Natural killer cell treated with Interleukin-12 subunit alpha and Interleukin-12 subunit beta and Interleukin-15 and Interleukin-18, amount 100 ng/mL, for 72 hours (primary cell): Measurements from ENCODE around the gene HLA-DRA. TPM values are rescaled to one million over a fixed set of nuclear protein-coding genes. Genes with fewer than 3 reads are reported as not detected.
"Not testable (repeated sequence)": the region's sequence is repeated elsewhere in the genome, so short reads cannot be mapped to it uniquely, and the experiment has no call there.

Source experiments
- ATAC-seq, 2 donors: fragments of 150-1000 bp; cut with Tn5 transposase in 1 of 2; sonication (Bioruptor Pico), chemical (Tn5 transposase) in 1 of 2; 2 replicates each; pipeline ENCODE4 v1.10.0; 2021
- DNase-seq: peaks from one replicate; pipeline ENCODE4 v3.0.0; 2022; ENCODE audit warnings: low spot score
- H3K27ac Mint-ChIP-seq, 2 donors: 1 replicate in 1 of 2; 2 replicates in 1 of 2; pipeline ENCODE4 v1.8.0; 2022; ENCODE audit warnings: mixed read lengths in 2 of 2, mild to moderate bottlenecking in 1 of 2, moderate library complexity in 1 of 2
- H3K27me3 Mint-ChIP-seq, 2 donors: 1 replicate in 1 of 2; 2 replicates in 1 of 2; pipeline ENCODE4 v1.8.0; 2022; ENCODE audit warnings: mixed read lengths in 2 of 2
- H3K36me3 Mint-ChIP-seq: one replicate; pipeline ENCODE4 v1.8.0; 2022; ENCODE audit warnings: mixed read lengths
- H3K4me1 Mint-ChIP-seq, 2 donors: 1 replicate in 1 of 2; 2 replicates in 1 of 2; pipeline ENCODE4 v1.8.0; 2022; ENCODE audit warnings: low read depth in 2 of 2, mixed read lengths in 2 of 2, mild to moderate bottlenecking in 1 of 2
- H3K4me3 Mint-ChIP-seq: one replicate; pipeline ENCODE4 v1.8.0; 2022; ENCODE audit warnings: mixed read lengths
- H3K9me3 Mint-ChIP-seq: 2 replicates; pipeline ENCODE4 v1.8.0; 2022; ENCODE audit warnings: mixed read lengths
- total RNA-seq, 2 donors: library from RNA; stranded (reverse); gene quantifications; one replicate each; pipeline ENCODE4 v1.2.3, GENCODE V29; 2022

The HLA-DRA gene
- total RNA-seq, 2 donors from 2014 or later, result 28.4 to 184 TPM

GRCh38 chr6:32413427-32414047, 26.1 kb upstream of the HLA-DRA start:
- Mint-ChIP-seq H3K4me1 (peaks cover 7 to 15% of the 10 kb centered on the region in 2 donors), H3K27me3 (peaks cover 30 to 50% of the 10 kb centered on the region in 2 donors), H3K27ac (peak overlapping the region in 1 of 2 donors; percentile 12), H3K36me3 (no peaks in the 10 kb centered on the region), H3K9me3 (no peaks in the 10 kb centered on the region), H3K4me3 (no peak overlapping the region)
- peak; percentile 81 for DNase-seq
- peak; percentile 84 to 89 for ATAC-seq

GRCh38 chr6:32415521-32416019, 24.1 kb upstream of the HLA-DRA start:
- DNase-seq (peak; percentile 83), ATAC-seq (peak; percentile 62 to 73)
- Mint-ChIP-seq H3K27me3 (peaks cover 39 to 63% of the 10 kb centered on the region in 2 donors), H3K4me1 (peaks cover 7 to 15% of the 10 kb centered on the region in 2 donors), H3K27ac (no peak overlapping the region), H3K36me3 (no peaks in the 10 kb centered on the region), H3K9me3 (no peaks in the 10 kb centered on the region), H3K4me3 (no peak overlapping the region)

DNA sequence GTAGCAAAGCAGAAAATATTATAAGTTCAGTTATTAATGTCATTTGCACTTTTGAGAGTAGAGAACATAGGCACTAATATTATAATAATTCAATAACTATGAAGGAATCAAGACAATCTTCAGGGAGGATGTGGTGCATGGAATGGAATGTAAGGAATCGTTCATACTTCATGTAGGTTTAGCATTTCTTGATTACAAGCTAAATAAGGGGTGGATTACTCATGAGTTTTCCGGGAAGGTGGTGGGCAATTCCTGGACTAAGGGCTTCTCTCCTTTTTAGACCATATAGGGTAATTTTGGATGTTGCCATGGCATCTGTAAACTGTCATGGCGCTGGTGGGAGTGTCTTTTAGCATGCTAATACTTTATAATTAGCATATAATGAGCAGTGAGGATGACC, 23.7 kb upstream of the HLA-DRA start:
- no peaks in the 10 kb centered on the region for H3K36me3 Mint-ChIP-seq
- H3K4me3 Mint-ChIP-seq, result no peak overlapping the region
- no peak overlapping the region for H3K27ac Mint-ChIP-seq
- ATAC-seq (no peak), DNase-seq (no peak)
- H3K4me1 Mint-ChIP-seq, result peaks cover 7 to 15% of the 10 kb centered on the region in 2 donors
- H3K9me3 Mint-ChIP-seq, result no peaks in the 10 kb centered on the region
- peaks cover 41 to 63% of the 10 kb centered on the region in 2 donors for H3K27me3 Mint-ChIP-seq

DNA sequence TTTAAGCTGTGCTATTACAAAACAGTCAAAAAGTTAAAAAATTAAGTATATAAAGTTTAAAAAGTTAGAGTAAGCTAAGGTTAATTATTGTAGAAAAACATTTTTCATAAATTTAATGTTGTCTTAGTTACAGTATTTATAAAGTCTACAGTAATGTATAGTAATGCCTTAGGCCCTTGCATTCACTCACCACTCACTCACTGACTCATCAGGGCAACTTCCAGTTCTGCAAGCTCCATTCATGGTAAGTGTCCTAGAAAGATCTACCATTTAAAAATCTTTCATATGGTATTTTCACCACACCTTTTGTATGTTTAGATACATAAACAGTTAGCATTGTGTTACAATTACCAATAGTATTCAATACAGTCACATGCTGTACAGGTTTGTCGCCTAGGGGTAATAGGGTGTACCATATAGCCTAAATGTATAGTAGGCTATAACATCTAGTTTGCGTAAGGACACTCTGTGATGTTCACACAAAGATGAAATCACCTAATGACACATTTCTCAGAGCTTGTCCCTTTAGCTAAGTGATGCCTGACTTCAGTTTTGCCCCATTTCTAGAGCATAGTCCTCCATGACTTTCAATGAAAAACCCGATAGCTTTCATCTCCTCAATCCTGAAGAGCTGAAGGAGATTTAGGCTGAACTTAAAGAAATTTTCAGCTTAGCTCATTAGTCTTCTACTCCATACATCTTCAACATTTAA, 14.9 kb upstream of the HLA-DRA start:
- no peak for DNase-seq
- no peaks in the 10 kb centered on the region for H3K4me1 Mint-ChIP-seq
- H3K27me3 Mint-ChIP-seq, result peaks cover 25 to 27% of the 10 kb centered on the region in 2 donors
- no peak overlapping the region for H3K27ac Mint-ChIP-seq
- no peak for ATAC-seq
- no peaks in the 10 kb centered on the region for H3K9me3 Mint-ChIP-seq
- H3K4me3 Mint-ChIP-seq, result no peak overlapping the region
- H3K36me3 Mint-ChIP-seq, result no peaks in the 10 kb centered on the region

DNA sequence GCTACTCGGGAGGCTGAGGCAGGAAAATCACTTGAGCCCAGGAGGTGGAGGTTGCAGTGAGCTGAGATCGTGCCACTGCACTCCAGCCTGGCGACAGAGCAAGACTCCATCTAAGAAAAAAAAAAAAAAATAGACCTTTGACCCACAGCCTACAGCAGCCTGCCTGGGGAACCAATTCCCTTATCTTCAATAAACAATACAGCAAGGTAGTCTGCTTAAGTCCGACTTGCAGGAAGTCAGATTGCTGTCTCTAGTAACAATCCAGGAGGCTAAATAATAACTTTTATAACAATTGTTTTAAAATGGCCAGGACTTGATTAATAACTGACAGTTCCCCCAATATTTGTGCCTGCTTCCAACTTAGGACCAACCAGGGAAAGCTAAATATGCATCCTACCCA, 13.3 kb upstream of the HLA-DRA start:
- no peaks in the 10 kb centered on the region for H3K9me3 Mint-ChIP-seq
- H3K27me3 Mint-ChIP-seq, result peaks cover 16 to 22% of the 10 kb centered on the region in 2 donors
- H3K27ac Mint-ChIP-seq, result no peak overlapping the region
- no peak overlapping the region for H3K4me3 Mint-ChIP-seq
- ATAC-seq, result no peak
- no peaks in the 10 kb centered on the region for H3K36me3 Mint-ChIP-seq
- H3K4me1 Mint-ChIP-seq, result no peaks in the 10 kb centered on the region
- DNase-seq, result no peak

DNA sequence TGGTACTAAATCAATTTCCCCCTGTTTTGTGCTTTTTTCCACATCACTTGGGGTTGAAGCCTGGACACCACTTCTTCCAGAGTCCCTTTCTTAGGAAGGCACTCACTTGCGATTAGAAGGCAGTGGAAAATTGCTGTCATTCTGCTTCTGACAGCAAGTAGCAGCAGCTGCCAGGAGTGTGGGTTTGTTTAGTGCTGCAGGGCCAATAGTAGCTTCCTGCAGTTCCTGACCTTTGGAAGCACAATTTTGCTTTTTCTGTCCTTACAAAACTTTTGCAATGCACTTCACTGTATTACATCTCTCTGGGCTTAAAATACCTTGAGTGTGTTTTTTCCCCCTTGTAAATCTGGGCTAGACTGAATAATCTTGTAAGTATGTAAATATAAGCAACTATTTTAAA, 12.5 kb upstream of the HLA-DRA start:
- Mint-ChIP-seq H3K4me3 (no peak overlapping the region), H3K27me3 (peaks cover 7 to 14% of the 10 kb centered on the region in 2 donors), H3K4me1 (no peaks in the 10 kb centered on the region), H3K36me3 (no peaks in the 10 kb centered on the region), H3K27ac (no peak overlapping the region), H3K9me3 (no peaks in the 10 kb centered on the region)
- ATAC-seq (no peak), DNase-seq (no peak)

- H3K27ac Mint-ChIP-seq, result no peak overlapping the region
- no peak overlapping the region for H3K4me3 Mint-ChIP-seq
- H3K4me1 Mint-ChIP-seq, result no peaks in the 10 kb centered on the region
- H3K27me3 Mint-ChIP-seq, result peaks cover 0 to 11% of the 10 kb centered on the region in 2 donors
- DNase-seq (no peak), ATAC-seq (no peak)
- H3K9me3 Mint-ChIP-seq, result no peaks in the 10 kb centered on the region
- no peaks in the 10 kb centered on the region for H3K36me3 Mint-ChIP-seq
These were observed 11.7 kb upstream of the HLA-DRA start for GRCh38 chr6:32427934-32428474.

DNA sequence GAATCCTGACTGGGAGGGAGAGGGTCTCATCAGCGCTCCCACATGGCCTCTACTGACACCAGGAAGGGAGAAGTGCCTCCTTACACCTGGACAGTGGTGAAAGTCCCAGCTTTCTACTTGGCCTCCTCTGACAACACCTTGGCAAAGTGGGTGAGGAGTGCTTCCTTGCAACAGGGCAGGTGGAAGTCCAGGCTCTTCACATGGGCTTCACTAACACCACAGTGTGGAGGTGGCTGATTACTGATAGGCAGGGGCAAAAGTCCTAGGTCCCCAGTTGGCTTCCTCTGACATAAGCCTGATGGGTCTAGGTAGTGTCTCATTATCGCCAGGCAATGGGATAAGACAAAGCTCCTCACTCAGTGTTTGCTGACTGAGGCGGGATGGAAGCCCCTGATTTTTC, 9.5 kb upstream of the HLA-DRA start:
- ATAC-seq (no peak), DNase-seq (no peak)
- Mint-ChIP-seq H3K9me3 (no peaks in the 10 kb centered on the region), H3K4me3 (no peak overlapping the region), H3K27me3 (peaks cover 0 to 7% of the 10 kb centered on the region in 2 donors), H3K27ac (no peak overlapping the region), H3K4me1 (no peaks in the 10 kb centered on the region), H3K36me3 (no peaks in the 10 kb centered on the region)

- Mint-ChIP-seq H3K4me3 (no peak overlapping the region), H3K4me1 (no peaks in the 10 kb centered on the region), H3K27me3 (peaks cover 0 to 7% of the 10 kb centered on the region in 2 donors), H3K9me3 (no peaks in the 10 kb centered on the region), H3K36me3 (no peaks in the 10 kb centered on the region), H3K27ac (no peak overlapping the region)
- ATAC-seq, result no peak
- no peak for DNase-seq
These were observed 8.5 kb upstream of the HLA-DRA start for GRCh38 chr6:32431142-32431541.

DNA sequence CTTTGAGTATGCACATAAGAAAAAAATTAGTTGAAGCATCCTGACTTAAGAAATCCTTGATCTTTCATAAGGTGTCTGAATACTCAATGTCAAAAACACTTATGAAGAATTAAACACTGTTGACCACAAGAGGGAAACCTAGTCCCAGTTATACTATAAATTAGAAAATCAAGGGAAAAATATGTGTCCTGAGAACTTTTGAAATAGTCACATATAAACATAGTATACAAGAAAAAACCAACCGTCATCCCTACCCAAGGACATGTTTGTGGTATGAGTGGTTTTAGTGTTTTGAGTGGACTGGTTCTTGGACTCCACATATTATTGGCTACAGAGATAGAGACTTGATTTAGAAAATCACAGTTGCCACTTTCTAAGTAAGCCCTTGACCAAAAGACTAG, 7.6 kb upstream of the HLA-DRA start:
- Mint-ChIP-seq H3K4me1 (peaks cover 0 to under 1% of the 10 kb centered on the region in 2 donors), H3K27me3 (peaks cover 0 to 7% of the 10 kb centered on the region in 2 donors), H3K9me3 (no peaks in the 10 kb centered on the region), H3K36me3 (no peaks in the 10 kb centered on the region), H3K4me3 (no peak overlapping the region), H3K27ac (no peak overlapping the region)
- ATAC-seq (no peak), DNase-seq (no peak)

GRCh38 chr6:32433950-32434349, 5.7 kb upstream of the HLA-DRA start:
- H3K4me3 Mint-ChIP-seq, H3K36me3 Mint-ChIP-seq, H3K4me1 Mint-ChIP-seq: not testable (repeated sequence)

GRCh38 chr6:32436186-32436585, 3.5 kb upstream of the HLA-DRA start:
- peaks cover 10 to 20% of the 10 kb centered on the region in 2 donors for H3K4me1 Mint-ChIP-seq
- peaks cover 5% of the 10 kb centered on the region for H3K36me3 Mint-ChIP-seq
- no peak overlapping the region for H3K27ac Mint-ChIP-seq
- no peaks in the 10 kb centered on the region for H3K9me3 Mint-ChIP-seq
- ATAC-seq (no peak), DNase-seq (no peak)
- H3K27me3 Mint-ChIP-seq, result peaks cover 0 to 13% of the 10 kb centered on the region in 2 donors
- H3K4me3 Mint-ChIP-seq, result no peak overlapping the region

More at GRCh38 chr6:32433950-32434349, 5.7 kb upstream of the HLA-DRA start:
- not testable (repeated sequence) for H3K27me3 Mint-ChIP-seq, H3K9me3 Mint-ChIP-seq, H3K27ac Mint-ChIP-seq, DNase-seq, ATAC-seq

DNA sequence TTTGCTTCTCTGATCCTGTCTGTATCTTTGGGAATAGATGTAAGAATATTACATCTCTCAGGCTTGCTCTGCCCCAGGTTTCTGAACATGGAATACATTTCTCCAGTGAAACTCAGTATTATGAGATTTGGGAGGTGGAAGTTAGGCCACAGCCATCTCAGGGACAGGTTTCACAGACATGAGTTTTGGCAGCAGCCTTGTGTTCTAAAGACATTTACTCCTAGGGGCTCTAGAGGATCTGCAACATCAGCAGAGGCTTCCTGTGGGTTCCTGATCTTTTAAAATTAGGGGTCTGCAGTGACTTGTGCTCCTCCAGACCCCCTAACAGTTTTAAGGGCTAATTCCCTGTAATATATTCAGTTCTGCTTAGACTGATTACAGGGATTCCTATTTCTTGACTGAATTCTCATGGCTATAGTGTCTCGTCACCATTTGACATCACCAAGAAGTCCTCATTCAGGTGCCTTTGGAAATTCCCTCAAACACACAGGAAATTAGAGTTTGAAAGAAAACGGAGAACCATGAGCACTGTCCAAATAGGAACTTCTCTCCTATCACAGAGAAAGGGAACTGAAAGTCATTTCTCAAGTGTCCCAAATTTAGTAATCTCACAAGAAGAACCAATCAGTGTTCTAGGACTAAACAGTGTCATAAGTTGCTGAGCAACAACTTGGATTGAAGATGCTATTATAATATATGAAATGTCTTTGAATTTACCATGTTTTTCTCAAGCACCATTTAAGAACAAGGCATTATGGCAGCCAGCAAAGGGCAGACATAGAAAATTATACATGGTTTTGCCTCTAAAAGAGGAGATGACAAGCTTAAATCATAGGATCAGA, 2.5 kb upstream of the HLA-DRA start:
- Mint-ChIP-seq H3K27ac (peak overlapping the region in 1 of 2 donors; percentile 73), H3K36me3 (peaks cover 9% of the 10 kb centered on the region), H3K4me3 (no peak overlapping the region), H3K27me3 (peaks cover 0 to 13% of the 10 kb centered on the region in 2 donors), H3K9me3 (no peaks in the 10 kb centered on the region), H3K4me1 (peaks cover 10 to 25% of the 10 kb centered on the region in 2 donors)
- ATAC-seq, result peak; percentile 66
- DNase-seq, result no peak
